ENCODE results near the gene GJB4. TPM values are rescaled to one million over a fixed set of nuclear protein-coding genes. Genes with fewer than 3 reads are reported as not detected.

Gene GJB4
- total and polyA plus RNA-seq, 2 experiments from 2014 or later: 1.00 to 2.5 TPM

GRCh38 chr1:34781071-34781843 lies 21.7 kb downstream of the GJB4 start, which contains the start of gene GJB3:
GJB3 (plus strand) TSS chr1:34781214; CDS start chr1:34784763, 3,549 bp downstream.
- TF ChIP-seq EZH2 (IDR thresholded peaks at IDR 0.05; ENCODE audit: borderline replicate concordance) (no peak), EZH2phosphoT487 (IDR thresholded peaks at IDR 0.05; ENCODE audit: low read depth, severe bottlenecking, unreplicated experiment) (peak; percentile 6)
- peak; percentile 46 for DNase-seq (ENCODE audit: low spot score)

GRCh38 chr1:34781844-34782391 lies 22.4 kb downstream of the GJB4 start:
- H3K9me3 ChIP-seq (ENCODE audit: low read depth): no peaks in the 10 kb centered on the region
- H3K27me3 ChIP-seq: peaks cover 29% of the 10 kb centered on the region
- H3K36me3 ChIP-seq (replicated peaks; ENCODE audit: insufficient read depth, low read depth): no peaks in the 10 kb centered on the region
- H3K4me2 ChIP-seq: peak overlapping the region; percentile 95
- DNase-seq (ENCODE audit: low spot score): no peak
- no peaks in the 10 kb centered on the region for H3K79me2 ChIP-seq
- H3K27ac ChIP-seq: peak overlapping the region; percentile 16
- 12% methylated on average over 9 of the region's 18 CpGs for WGBS (ENCODE audit: low lambda C conversion rate, missing lambda C conversion rate)
- H3K4me1 ChIP-seq (ENCODE audit: insufficient read depth): peaks cover 20% of the 10 kb centered on the region
- no peaks in the 10 kb centered on the region for H3K9me2 ChIP-seq (replicated peaks; ENCODE audit: insufficient read depth)
- H3K4me3 ChIP-seq: peak overlapping the region; percentile 23
- H2AFZ ChIP-seq: no peak overlapping the region
- no peaks in the 10 kb centered on the region for H4K20me1 ChIP-seq (ENCODE audit: insufficient read depth, poor library complexity, severe bottlenecking)
- no peak for TF ChIP-seq CTCF (IDR thresholded peaks at IDR 0.05; ENCODE audit: poor library complexity)
- peak; percentile 11 for TF ChIP-seq EZH2phosphoT487 (IDR thresholded peaks at IDR 0.05; ENCODE audit: low read depth, severe bottlenecking, unreplicated experiment)

More at GRCh38 chr1:34781071-34781843, 21.7 kb downstream of the GJB4 start, which contains the start of gene GJB3:
- H3K79me2 ChIP-seq: no peaks in the 10 kb centered on the region
- peak within 1 kb of the TSS; percentile 63 for H2AFZ ChIP-seq
- H3K9me2 ChIP-seq (replicated peaks; ENCODE audit: insufficient read depth): no peaks in the 10 kb centered on the region
- H3K27me3 ChIP-seq: peaks cover 29% of the 10 kb centered on the region
- peak within 1 kb of the TSS; percentile 23 for H3K4me3 ChIP-seq
- peak within 1 kb of the TSS; percentile 95 for H3K4me2 ChIP-seq
- H3K9me3 ChIP-seq (ENCODE audit: low read depth): no peaks in the 10 kb centered on the region
- peaks cover 20% of the 10 kb centered on the region for H3K4me1 ChIP-seq (ENCODE audit: insufficient read depth)
- no peaks in the 10 kb centered on the region for H3K36me3 ChIP-seq (replicated peaks; ENCODE audit: insufficient read depth, low read depth)
- H3K27ac ChIP-seq: no peak within 1 kb of the TSS
- WGBS (ENCODE audit: low lambda C conversion rate, missing lambda C conversion rate): 2% methylated on average over 40 of the region's 62 CpGs
- no peaks in the 10 kb centered on the region for H4K20me1 ChIP-seq (ENCODE audit: insufficient read depth, poor library complexity, severe bottlenecking)

GRCh38 chr1:34784751-34785221 lies 25.2 kb downstream of the GJB4 start:
- no peaks in the 10 kb centered on the region for H4K20me1 ChIP-seq (ENCODE audit: insufficient read depth, poor library complexity, severe bottlenecking)
- WGBS (ENCODE audit: low lambda C conversion rate, missing lambda C conversion rate): 92% methylated on average over 28 of the region's 28 CpGs
- peaks cover 29% of the 10 kb centered on the region for H3K27me3 ChIP-seq
- no peak overlapping the region for H3K4me3 ChIP-seq
- H3K9me3 ChIP-seq (ENCODE audit: low read depth): no peaks in the 10 kb centered on the region
- no peak overlapping the region for H2AFZ ChIP-seq
- H3K27ac ChIP-seq: no peak overlapping the region
- no peak overlapping the region for H3K4me2 ChIP-seq
- H3K4me1 ChIP-seq (ENCODE audit: insufficient read depth): peaks cover 20% of the 10 kb centered on the region
- no peaks in the 10 kb centered on the region for H3K9me2 ChIP-seq (replicated peaks; ENCODE audit: insufficient read depth)
- H3K36me3 ChIP-seq (replicated peaks; ENCODE audit: insufficient read depth, low read depth): no peaks in the 10 kb centered on the region
- H3K79me2 ChIP-seq: no peaks in the 10 kb centered on the region
- no peak for DNase-seq (ENCODE audit: low spot score)
- no peak for TF ChIP-seq CTCF (IDR thresholded peaks at IDR 0.05; ENCODE audit: poor library complexity)

GRCh38 chr1:34785231-34785874 lies 25.8 kb downstream of the GJB4 start:
- Histone ChIP-seq H3K9me2 (replicated peaks; ENCODE audit: insufficient read depth) (no peaks in the 10 kb centered on the region), H3K9me3 (ENCODE audit: low read depth) (no peaks in the 10 kb centered on the region), H3K4me3 (no peak overlapping the region), H2AFZ (no peak overlapping the region), H3K27ac (no peak overlapping the region), H4K20me1 (ENCODE audit: insufficient read depth, poor library complexity, severe bottlenecking) (no peaks in the 10 kb centered on the region), H3K79me2 (no peaks in the 10 kb centered on the region), H3K4me1 (ENCODE audit: insufficient read depth) (peaks cover 20% of the 10 kb centered on the region), H3K4me2 (no peak overlapping the region), H3K27me3 (peaks cover 27% of the 10 kb centered on the region), H3K36me3 (replicated peaks; ENCODE audit: insufficient read depth, low read depth) (no peaks in the 10 kb centered on the region)
- TF ChIP-seq EZH2 (IDR thresholded peaks at IDR 0.05; ENCODE audit: borderline replicate concordance) (no peak), EZH2phosphoT487 (IDR thresholded peaks at IDR 0.05; ENCODE audit: low read depth, severe bottlenecking, unreplicated experiment) (no peak), CTCF (IDR thresholded peaks at IDR 0.05; ENCODE audit: poor library complexity) (no peak)
- no peak for DNase-seq (ENCODE audit: low spot score)
- WGBS (ENCODE audit: low lambda C conversion rate, missing lambda C conversion rate): 90% methylated on average over 22 of the region's 22 CpGs

Data from hepatocyte (in vitro differentiated cells).